ENCODE results near the gene CADPS2.

GRCh38 chr7:122528879-122529481, 357.3 kb downstream of the CADPS2 start:
- TF ChIP-seq SIN3A (IDR thresholded peaks at IDR 0.05; ENCODE audit: borderline replicate concordance, insufficient read depth, low read length): no peak
- no peak for TF ChIP-seq POLR2AphosphoS5 (IDR thresholded peaks at IDR 0.05; ENCODE audit: low read depth, low read length)
- TF ChIP-seq REST (IDR thresholded peaks at IDR 0.05; ENCODE audit: insufficient read depth in 1 of 2, low read depth in 2 of 2, low read length in 2 of 2): no peak
- TF ChIP-seq TAF1 (IDR thresholded peaks at IDR 0.05; ENCODE audit: borderline replicate concordance, insufficient read depth, low read length): no peak
- TF ChIP-seq FOXP2 (optimal IDR thresholded peaks at IDR 0.05; ENCODE audit: borderline replicate concordance, extremely low read depth, extremely low read length, insufficient read depth): no peak

Measured in PFSK-1 (cell line).